GM12878 (cell line): Measurements from ENCODE around the gene MAPKAPK2.
"Not testable (repeated sequence)": the region's sequence is repeated elsewhere in the genome, so short reads cannot be mapped to it uniquely, and the experiment has no call there.

Experiments used
- CTCF ChIP-seq, 3 experiments: IDR thresholded peaks in 2 of 3; conservative IDR thresholded peaks in 1 of 3; 2 replicates each; pipeline ENCODE4 v1.5.1; 2011; ENCODE audit warnings: low read depth in 3 of 3, low read length in 3 of 3, mild to moderate bottlenecking in 3 of 3, control low read depth in 2 of 3, moderate library complexity in 2 of 3, inconsistent platforms in 1 of 3, mixed read lengths in 1 of 3; ENCODE audit not compliant: control insufficient read depth in 2 of 3, insufficient read depth in 1 of 3; ENCODE audit errors: extremely low read depth in 1 of 3
- GABPA ChIP-seq: IDR thresholded peaks from 2 replicates; pipeline ENCODE4 v1.6.1; 2014; ENCODE audit warnings: antibody characterized with exemption, low read depth, mild to moderate bottlenecking, inconsistent platforms
- RCOR1 ChIP-seq: conservative IDR thresholded peaks from 2 replicates; pipeline ENCODE4 v1.6.1; 2012; ENCODE audit warnings: low read depth, low read length, improper control_type of control experiment
- STAT1 ChIP-seq: fragments of 450-650 bp; conservative IDR thresholded peaks from 2 replicates; pipeline ENCODE4 v1.6.1; 2014; ENCODE audit warnings: antibody characterized with exemption, mild to moderate bottlenecking

GRCh38 chr1:206778911-206779310 is 94.2 kb downstream of the MAPKAPK2 start:
- not testable (repeated sequence) for TF ChIP-seq CTCF (IDR thresholded peaks at IDR 0.05 in 2 of 3, conservative IDR thresholded peaks at IDR 0.05 in 1 of 3; ENCODE audit: control insufficient read depth in 2 of 3, extremely low read depth in 1 of 3, insufficient read depth in 1 of 3, low read depth in 3 of 3, low read length in 3 of 3); GABPA; STAT1; RCOR1
